SK-N-SH treated with all-trans-retinoic acid at 6 μM for 48 hours (cell line): ENCODE measurements around the gene POC1A.

Experiments used
- ATAC-seq: fragments of 200-7000 bp; cut with Tn5 transposase; 3 replicates; pipeline ENCODE4 v1.9.1; 2020; ENCODE audit warnings: mild to moderate bottlenecking, moderate library complexity
- ARNTL ChIP-seq: fragments of 450-650 bp; formaldehyde crosslinking; IDR thresholded peaks from 2 replicates; pipeline ENCODE4 v1.5.0; 2020; ENCODE audit warnings: low read depth, mild to moderate bottlenecking, moderate library complexity, borderline replicate concordance
- CSDC2 ChIP-seq: fragments of 250-450 bp; sonication (Bioruptor Pico); IDR thresholded peaks from 2 replicates; pipeline ENCODE4 v1.5.0; 2020; ENCODE audit warnings: mild to moderate bottlenecking, moderate library complexity
- ESRRG ChIP-seq: fragments of 250-450 bp; sonication (Bioruptor Pico); IDR thresholded peaks from 2 replicates; pipeline ENCODE4 v1.6.1; 2021; ENCODE audit warnings: mild to moderate bottlenecking
- GLIS3 ChIP-seq: fragments of 250-450 bp; sonication (Bioruptor Pico); IDR thresholded peaks from 2 replicates; pipeline ENCODE4 v1.5.0; 2020; ENCODE audit warnings: mild to moderate bottlenecking, moderate library complexity
- OSR1 ChIP-seq: fragments of 250-450 bp; sonication (Bioruptor Pico); IDR thresholded peaks from 2 replicates; pipeline ENCODE4 v1.8.0; 2022; ENCODE audit warnings: moderate library complexity, mild to moderate bottlenecking, inconsistent platforms
- PPARA ChIP-seq: fragments of 250-450 bp; sonication (Bioruptor Pico); IDR thresholded peaks from 2 replicates; pipeline ENCODE4 v1.5.0; 2020; ENCODE audit warnings: mild to moderate bottlenecking, borderline replicate concordance
- RARB ChIP-seq: fragments of 250-450 bp; sonication (Bioruptor Pico); IDR thresholded peaks from 2 replicates; pipeline ENCODE4 v1.8.0; 2021; ENCODE audit warnings: mild to moderate bottlenecking, moderate library complexity
- SNAI2 ChIP-seq: fragments of 250-450 bp; sonication (Bioruptor Pico); IDR thresholded peaks from 2 replicates; pipeline ENCODE4 v1.5.0; 2020; ENCODE audit warnings: mild to moderate bottlenecking, moderate library complexity
- TCF4 ChIP-seq: fragments of 250-450 bp; sonication (Bioruptor Pico); IDR thresholded peaks from 2 replicates; pipeline ENCODE4 v1.8.0; 2021; ENCODE audit warnings: mild to moderate bottlenecking, moderate library complexity, borderline replicate concordance
- TOX ChIP-seq: fragments of 250-450 bp; sonication (Bioruptor Pico); IDR thresholded peaks from 2 replicates; pipeline ENCODE4 v1.8.0; 2021; ENCODE audit warnings: mild to moderate bottlenecking, moderate library complexity, borderline replicate concordance
- ZC3H10 ChIP-seq: fragments of 250-450 bp; sonication (Bioruptor Pico); IDR thresholded peaks from 2 replicates; pipeline ENCODE4 v1.5.1; 2021; ENCODE audit warnings: mild to moderate bottlenecking, moderate library complexity
- ZFP3 ChIP-seq: fragments of 250-450 bp; sonication (Bioruptor Pico); IDR thresholded peaks from 2 replicates; pipeline ENCODE4 v1.5.0; 2020; ENCODE audit warnings: mild to moderate bottlenecking, moderate library complexity
- ZFP30 ChIP-seq: fragments of 450-650 bp; formaldehyde crosslinking; IDR thresholded peaks from 2 replicates; pipeline ENCODE4 v1.5.0; 2022; ENCODE audit warnings: mild to moderate bottlenecking, moderate library complexity
- ZNF565 ChIP-seq: fragments of 450-650 bp; formaldehyde crosslinking; conservative IDR thresholded peaks from 2 replicates; pipeline ENCODE4 v1.5.0; 2020; ENCODE audit warnings: low read depth, mild to moderate bottlenecking, moderate library complexity
- ZNF70 ChIP-seq: fragments of 450-650 bp; formaldehyde crosslinking; IDR thresholded peaks from 2 replicates; pipeline ENCODE4 v1.5.0; 2020; ENCODE audit warnings: mild to moderate bottlenecking, moderate library complexity
- ZNF8 ChIP-seq: fragments of 450-650 bp; formaldehyde crosslinking; IDR thresholded peaks from 2 replicates; pipeline ENCODE4 v1.5.0; 2020; ENCODE audit warnings: mild to moderate bottlenecking, moderate library complexity
- TF ChIP-seq, protein P1 (sequence below): fragments of 250-450 bp; sonication (Bioruptor Pico); IDR thresholded peaks from 2 replicates; pipeline ENCODE4 v1.8.0; 2020; ENCODE audit warnings: mild to moderate bottlenecking, moderate library complexity, borderline replicate concordance
- TF ChIP-seq, protein P2 (sequence below): fragments of 250-450 bp; sonication (Bioruptor Pico); IDR thresholded peaks from 2 replicates; pipeline ENCODE4 v1.5.1; 2021; ENCODE audit warnings: mild to moderate bottlenecking, moderate library complexity
- TF ChIP-seq, protein P3 (sequence below): fragments of 250-450 bp; sonication (Bioruptor Pico); IDR thresholded peaks from 2 replicates; pipeline ENCODE4 v1.5.0; 2020; ENCODE audit warnings: mild to moderate bottlenecking, moderate library complexity
- TF ChIP-seq, protein P4 (sequence below): fragments of 250-450 bp; sonication (Bioruptor Pico); IDR thresholded peaks from 2 replicates; pipeline ENCODE4 v1.8.0; 2021; ENCODE audit warnings: low read depth, mild to moderate bottlenecking, moderate library complexity, borderline replicate concordance
- TF ChIP-seq, protein P5 (sequence below): fragments of 250-450 bp; sonication (Bioruptor Pico); IDR thresholded peaks from 2 replicates; pipeline ENCODE4 v1.5.1; 2020; ENCODE audit warnings: low read depth, mild to moderate bottlenecking, moderate library complexity

Gene POC1A

DNA sequence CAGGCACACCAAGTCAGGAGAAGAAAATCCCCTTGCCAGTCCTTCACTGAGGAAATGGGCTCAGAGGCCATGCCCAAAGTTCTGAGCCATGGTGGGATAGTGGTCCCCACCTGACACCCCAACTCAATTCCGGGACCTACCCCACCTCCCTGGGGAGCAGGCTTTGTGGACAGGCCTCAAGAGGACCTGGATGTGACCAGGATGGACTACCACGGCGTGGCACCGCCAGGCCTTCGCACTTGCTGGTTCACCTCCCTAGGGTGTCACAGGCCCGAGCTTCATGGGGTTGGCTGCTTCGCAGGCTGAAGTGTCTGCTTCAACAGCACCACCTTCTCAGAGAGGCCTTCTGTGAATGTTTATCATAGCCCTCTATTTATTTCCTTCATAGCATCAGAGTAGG, 31.7 kb downstream of the POC1A start:
- ATAC-seq = no peak
- no peak for TF ChIP-seq ZC3H10
- TF ChIP-seq, protein P1, sequence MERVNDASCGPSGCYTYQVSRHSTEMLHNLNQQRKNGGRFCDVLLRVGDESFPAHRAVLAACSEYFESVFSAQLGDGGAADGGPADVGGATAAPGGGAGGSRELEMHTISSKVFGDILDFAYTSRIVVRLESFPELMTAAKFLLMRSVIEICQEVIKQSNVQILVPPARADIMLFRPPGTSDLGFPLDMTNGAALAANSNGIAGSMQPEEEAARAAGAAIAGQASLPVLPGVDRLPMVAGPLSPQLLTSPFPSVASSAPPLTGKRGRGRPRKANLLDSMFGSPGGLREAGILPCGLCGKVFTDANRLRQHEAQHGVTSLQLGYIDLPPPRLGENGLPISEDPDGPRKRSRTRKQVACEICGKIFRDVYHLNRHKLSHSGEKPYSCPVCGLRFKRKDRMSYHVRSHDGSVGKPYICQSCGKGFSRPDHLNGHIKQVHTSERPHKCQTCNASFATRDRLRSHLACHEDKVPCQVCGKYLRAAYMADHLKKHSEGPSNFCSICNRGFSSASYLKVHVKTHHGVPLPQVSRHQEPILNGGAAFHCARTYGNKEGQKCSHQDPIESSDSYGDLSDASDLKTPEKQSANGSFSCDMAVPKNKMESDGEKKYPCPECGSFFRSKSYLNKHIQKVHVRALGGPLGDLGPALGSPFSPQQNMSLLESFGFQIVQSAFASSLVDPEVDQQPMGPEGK (CRISPR knock-in tag) = no peak
- TF ChIP-seq ZNF70 (CRISPR knock-in tag) = no peak
- no peak for TF ChIP-seq PPARA

DNA sequence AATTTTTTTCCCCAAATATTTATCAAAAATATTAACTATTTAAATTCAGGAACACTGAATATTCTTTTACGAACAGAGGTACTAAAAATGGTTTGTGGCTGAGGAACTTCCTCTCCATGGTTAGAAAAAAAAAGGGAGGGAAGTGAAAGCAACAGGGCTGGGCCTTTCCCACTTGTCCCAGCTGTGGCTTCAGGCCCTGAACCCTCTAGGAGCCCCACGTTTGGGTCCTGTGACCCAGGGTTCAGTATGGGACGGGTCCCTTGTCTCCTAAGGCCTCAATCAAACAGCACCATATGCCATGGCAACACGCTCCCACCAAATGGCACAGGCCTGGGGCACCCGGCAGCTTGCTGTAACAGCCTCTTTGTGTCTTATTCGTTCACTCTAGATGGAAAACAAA, 32.4 kb downstream of the POC1A start:
- TF ChIP-seq ARNTL (CRISPR knock-in tag) = no peak
- TF ChIP-seq, protein P2, sequence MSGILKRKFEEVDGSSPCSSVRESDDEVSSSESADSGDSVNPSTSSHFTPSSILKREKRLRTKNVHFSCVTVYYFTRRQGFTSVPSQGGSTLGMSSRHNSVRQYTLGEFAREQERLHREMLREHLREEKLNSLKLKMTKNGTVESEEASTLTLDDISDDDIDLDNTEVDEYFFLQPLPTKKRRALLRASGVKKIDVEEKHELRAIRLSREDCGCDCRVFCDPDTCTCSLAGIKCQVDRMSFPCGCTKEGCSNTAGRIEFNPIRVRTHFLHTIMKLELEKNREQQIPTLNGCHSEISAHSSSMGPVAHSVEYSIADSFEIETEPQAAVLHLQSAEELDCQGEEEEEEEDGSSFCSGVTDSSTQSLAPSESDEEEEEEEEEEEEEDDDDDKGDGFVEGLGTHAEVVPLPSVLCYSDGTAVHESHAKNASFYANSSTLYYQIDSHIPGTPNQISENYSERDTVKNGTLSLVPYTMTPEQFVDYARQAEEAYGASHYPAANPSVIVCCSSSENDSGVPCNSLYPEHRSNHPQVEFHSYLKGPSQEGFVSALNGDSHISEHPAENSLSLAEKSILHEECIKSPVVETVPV (CRISPR knock-in tag) = no peak
- no peak for TF ChIP-seq ZFP30 (CRISPR knock-in tag)
- TF ChIP-seq, protein P3, sequence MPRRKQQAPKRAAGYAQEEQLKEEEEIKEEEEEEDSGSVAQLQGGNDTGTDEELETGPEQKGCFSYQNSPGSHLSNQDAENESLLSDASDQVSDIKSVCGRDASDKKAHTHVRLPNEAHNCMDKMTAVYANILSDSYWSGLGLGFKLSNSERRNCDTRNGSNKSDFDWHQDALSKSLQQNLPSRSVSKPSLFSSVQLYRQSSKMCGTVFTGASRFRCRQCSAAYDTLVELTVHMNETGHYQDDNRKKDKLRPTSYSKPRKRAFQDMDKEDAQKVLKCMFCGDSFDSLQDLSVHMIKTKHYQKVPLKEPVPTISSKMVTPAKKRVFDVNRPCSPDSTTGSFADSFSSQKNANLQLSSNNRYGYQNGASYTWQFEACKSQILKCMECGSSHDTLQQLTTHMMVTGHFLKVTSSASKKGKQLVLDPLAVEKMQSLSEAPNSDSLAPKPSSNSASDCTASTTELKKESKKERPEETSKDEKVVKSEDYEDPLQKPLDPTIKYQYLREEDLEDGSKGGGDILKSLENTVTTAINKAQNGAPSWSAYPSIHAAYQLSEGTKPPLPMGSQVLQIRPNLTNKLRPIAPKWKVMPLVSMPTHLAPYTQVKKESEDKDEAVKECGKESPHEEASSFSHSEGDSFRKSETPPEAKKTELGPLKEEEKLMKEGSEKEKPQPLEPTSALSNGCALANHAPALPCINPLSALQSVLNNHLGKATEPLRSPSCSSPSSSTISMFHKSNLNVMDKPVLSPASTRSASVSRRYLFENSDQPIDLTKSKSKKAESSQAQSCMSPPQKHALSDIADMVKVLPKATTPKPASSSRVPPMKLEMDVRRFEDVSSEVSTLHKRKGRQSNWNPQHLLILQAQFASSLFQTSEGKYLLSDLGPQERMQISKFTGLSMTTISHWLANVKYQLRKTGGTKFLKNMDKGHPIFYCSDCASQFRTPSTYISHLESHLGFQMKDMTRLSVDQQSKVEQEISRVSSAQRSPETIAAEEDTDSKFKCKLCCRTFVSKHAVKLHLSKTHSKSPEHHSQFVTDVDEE = no peak
- TF ChIP-seq SNAI2 (CRISPR knock-in tag) = no peak
- TF ChIP-seq ZNF8 = no peak
- TF ChIP-seq ZNF565 (CRISPR knock-in tag) = no peak
- TF ChIP-seq, protein P1 (CRISPR knock-in tag) = no peak
- TF ChIP-seq, protein P4, sequence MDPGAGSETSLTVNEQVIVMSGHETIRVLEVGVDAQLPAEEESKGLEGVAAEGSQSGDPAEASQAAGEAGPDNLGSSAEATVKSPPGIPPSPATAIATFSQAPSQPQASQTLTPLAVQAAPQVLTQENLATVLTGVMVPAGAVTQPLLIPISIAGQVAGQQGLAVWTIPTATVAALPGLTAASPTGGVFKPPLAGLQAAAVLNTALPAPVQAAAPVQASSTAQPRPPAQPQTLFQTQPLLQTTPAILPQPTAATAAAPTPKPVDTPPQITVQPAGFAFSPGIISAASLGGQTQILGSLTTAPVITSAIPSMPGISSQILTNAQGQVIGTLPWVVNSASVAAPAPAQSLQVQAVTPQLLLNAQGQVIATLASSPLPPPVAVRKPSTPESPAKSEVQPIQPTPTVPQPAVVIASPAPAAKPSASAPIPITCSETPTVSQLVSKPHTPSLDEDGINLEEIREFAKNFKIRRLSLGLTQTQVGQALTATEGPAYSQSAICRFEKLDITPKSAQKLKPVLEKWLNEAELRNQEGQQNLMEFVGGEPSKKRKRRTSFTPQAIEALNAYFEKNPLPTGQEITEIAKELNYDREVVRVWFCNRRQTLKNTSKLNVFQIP (CRISPR knock-in tag) = no peak
- TF ChIP-seq, protein P5, sequence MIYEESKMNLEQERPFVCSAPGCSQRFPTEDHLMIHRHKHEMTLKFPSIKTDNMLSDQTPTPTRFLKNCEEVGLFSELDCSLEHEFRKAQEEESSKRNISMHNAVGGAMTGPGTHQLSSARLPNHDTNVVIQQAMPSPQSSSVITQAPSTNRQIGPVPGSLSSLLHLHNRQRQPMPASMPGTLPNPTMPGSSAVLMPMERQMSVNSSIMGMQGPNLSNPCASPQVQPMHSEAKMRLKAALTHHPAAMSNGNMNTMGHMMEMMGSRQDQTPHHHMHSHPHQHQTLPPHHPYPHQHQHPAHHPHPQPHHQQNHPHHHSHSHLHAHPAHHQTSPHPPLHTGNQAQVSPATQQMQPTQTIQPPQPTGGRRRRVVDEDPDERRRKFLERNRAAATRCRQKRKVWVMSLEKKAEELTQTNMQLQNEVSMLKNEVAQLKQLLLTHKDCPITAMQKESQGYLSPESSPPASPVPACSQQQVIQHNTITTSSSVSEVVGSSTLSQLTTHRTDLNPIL = no peak
- no peak for TF ChIP-seq ZC3H10
- TF ChIP-seq TOX = no peak
- no peak for TF ChIP-seq GLIS3
- no peak for TF ChIP-seq ESRRG
- no peak for TF ChIP-seq ZNF70 (CRISPR knock-in tag)
- no peak for TF ChIP-seq TCF4 (CRISPR knock-in tag)
- TF ChIP-seq, all 23 proteins: peak for 0
- no peak for ATAC-seq

DNA sequence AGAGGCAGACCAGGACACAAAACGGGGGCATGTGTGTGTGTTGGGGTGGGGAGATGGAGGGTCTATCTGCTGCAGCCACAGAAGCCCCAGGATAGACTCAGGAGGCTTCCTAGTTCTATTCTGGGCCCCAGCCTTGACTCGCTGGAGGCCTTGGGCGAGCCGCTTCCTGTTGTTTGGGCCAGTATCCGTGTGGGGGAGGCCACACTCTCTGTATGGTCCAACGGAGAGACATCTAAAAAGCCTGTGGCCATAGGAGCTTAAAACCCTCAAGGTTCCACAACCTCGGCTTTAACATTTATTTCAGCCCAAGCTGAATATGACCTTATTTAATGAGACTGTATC, 32.8 kb downstream of the POC1A start:
- no peak for ATAC-seq
- TF ChIP-seq ZC3H10 (no peak), PPARA (no peak), ZNF70 (CRISPR knock-in tag) (no peak), OSR1 (CRISPR knock-in tag) (no peak), ESRRG (no peak), CSDC2 (CRISPR knock-in tag) (no peak), ZFP3 (CRISPR knock-in tag) (no peak), SNAI2 (CRISPR knock-in tag) (no peak), ZFP30 (CRISPR knock-in tag) (no peak), ARNTL (CRISPR knock-in tag) (no peak), RARB (CRISPR knock-in tag) (no peak), TCF4 (CRISPR knock-in tag) (no peak)
- TF ChIP-seq, protein P5 = no peak
- TF ChIP-seq, all 23 proteins: peak for 0
